Gastrocnemius medialis (tissue), 4 donors: Measurements from ENCODE around the gene ADAMTS20.

Source experiments
- POLR2A ChIP-seq, 2 donors: fragments of 450-650 bp; IDR thresholded peaks; one replicate each; pipeline ENCODE4 v1.6.1; 2017; ENCODE audit warnings: antibody characterized with exemption in 2 of 2, mild to moderate bottlenecking in 2 of 2, moderate library complexity in 2 of 2
- TF ChIP-seq, protein P1 (sequence below), 5 experiments: fragments of 450-650 bp in 3 of 5; fragments of 200-600 bp in 2 of 5; sonication (generic) in 2 of 5; IDR thresholded peaks in 4 of 5; conservative IDR thresholded peaks in 1 of 5; 1 replicate in 4 of 5; 2 replicates in 1 of 5; pipeline ENCODE4 v1.5.1; 2016 to 2019; ENCODE audit warnings: antibody characterized with exemption in 5 of 5, mild to moderate bottlenecking in 3 of 5, moderate library complexity in 3 of 5

DNA sequence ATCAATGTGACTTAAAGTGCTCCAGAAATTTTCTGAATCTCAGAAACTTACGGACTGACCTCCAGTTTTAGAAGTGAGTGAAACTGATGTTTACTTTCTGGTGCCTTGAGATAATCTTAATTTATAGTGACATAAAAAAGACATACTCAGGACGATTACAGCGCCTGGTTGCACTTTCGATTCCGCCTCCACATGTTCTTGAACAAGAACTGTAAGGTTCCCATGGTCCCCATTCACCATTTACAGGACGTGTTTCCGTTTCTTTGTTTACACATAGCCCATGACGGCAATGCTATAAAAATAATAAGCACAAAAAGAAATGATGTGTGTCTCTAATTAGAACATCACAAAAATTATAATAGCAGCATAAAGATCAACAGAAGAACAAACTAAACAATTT, 98.2 kb downstream of the ADAMTS20 start:
- TF ChIP-seq, protein P1, sequence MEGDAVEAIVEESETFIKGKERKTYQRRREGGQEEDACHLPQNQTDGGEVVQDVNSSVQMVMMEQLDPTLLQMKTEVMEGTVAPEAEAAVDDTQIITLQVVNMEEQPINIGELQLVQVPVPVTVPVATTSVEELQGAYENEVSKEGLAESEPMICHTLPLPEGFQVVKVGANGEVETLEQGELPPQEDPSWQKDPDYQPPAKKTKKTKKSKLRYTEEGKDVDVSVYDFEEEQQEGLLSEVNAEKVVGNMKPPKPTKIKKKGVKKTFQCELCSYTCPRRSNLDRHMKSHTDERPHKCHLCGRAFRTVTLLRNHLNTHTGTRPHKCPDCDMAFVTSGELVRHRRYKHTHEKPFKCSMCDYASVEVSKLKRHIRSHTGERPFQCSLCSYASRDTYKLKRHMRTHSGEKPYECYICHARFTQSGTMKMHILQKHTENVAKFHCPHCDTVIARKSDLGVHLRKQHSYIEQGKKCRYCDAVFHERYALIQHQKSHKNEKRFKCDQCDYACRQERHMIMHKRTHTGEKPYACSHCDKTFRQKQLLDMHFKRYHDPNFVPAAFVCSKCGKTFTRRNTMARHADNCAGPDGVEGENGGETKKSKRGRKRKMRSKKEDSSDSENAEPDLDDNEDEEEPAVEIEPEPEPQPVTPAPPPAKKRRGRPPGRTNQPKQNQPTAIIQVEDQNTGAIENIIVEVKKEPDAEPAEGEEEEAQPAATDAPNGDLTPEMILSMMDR (IDR thresholded peaks at IDR 0.05 in 4 of 5, conservative IDR thresholded peaks at IDR 0.05 in 1 of 5) = no peak
- no peak for TF ChIP-seq POLR2A (IDR thresholded peaks at IDR 0.05)
